NCI-H345 treated with DMSO at 0.1 percent for 48 hours (cell line): ENCODE results near the gene BATF.
"Not testable (repeated sequence)": the region's sequence is repeated elsewhere in the genome, so short reads cannot be mapped to it uniquely, and the experiment has no call there.

Experiments
- DNase-seq: peaks from one replicate; lab custom pipeline; 2025; ENCODE audit not compliant: unreplicated experiment; lab: John Stamatoyannopoulos, UW

Gene BATF

GRCh38 chr14:75522224-75522982 lies at the start of gene BATF:
Gene BATF (plus strand): TSS chr14:75522469. CDS start chr14:75522683, 214 bp downstream.
- DNase-seq: no peak

DNA sequence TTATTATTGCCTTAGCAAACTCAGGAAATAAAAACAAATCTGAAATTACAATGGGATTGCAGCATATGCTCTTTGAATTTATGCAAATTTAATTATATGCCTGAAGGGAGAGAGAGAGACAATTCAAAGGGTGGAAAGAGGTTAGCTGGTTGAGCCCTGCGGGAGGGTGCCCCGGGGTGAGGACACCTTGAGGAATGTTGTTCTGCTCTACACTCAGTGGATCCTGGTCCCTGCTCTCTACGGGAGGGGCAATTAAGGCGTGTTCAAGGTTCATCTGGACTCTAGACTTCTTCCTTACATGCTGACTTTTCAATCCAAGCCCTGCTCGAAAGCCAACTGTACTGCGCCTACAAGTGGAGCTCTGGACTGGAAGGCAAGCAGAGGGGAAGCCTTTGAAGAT lies 48.1 kb upstream of the BATF start:
- DNase-seq: not testable (repeated sequence)

DNA sequence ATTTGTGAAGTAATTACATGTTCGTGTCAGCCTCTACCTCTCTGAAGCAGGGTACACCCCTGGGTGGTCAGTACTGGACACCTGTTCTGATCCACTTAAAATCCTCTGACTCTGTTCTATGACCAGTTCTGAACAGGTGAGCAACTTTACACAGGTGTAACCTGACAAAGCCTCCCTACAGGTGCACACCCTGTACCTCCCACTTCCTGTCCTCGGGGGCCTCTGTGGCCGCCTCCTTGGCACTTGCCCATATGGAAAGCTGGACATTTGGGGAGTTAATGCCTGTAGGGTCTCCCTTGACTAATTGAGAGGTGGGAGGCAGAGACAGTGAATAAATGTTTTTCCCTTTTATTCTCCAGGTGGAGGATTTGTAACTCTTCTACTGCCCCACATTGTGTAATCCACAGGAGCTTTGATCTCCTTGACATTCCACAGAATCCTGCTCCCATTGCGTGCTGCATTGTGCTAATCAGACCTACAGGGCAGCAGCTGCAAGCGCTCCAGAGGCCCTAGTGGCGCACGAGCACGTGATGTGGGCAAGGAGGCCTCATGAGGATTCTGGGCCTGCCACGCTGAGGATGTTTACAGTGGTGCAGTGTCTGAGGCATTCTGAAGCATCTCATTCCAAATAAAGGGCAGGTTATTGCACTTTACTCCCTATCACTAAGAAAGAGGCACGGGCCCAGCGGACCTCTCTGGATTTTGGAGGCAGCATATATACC lies 45.8 kb upstream of the BATF start:
- DNase-seq: peak; percentile 82

DNA sequence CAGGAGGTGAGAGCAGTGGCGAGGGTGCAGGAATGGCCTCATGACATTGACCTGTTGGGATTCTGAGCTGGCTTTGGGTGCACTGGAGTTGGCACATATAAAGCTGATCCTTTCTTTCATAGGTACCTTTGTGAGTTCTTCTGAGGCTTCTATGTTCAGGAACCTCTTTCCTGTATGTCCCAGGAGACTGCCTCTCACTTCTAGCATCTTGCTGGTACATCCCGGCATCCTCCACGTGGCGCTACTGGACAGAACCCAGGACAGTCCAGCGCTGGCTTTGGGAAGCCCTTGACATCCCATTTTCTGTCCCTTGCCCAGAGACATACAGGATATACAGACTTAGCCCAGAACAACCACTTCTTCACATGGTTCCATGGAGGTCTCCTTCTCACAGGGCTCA lies 44.4 kb upstream of the BATF start:
- DNase-seq: no peak

DNA sequence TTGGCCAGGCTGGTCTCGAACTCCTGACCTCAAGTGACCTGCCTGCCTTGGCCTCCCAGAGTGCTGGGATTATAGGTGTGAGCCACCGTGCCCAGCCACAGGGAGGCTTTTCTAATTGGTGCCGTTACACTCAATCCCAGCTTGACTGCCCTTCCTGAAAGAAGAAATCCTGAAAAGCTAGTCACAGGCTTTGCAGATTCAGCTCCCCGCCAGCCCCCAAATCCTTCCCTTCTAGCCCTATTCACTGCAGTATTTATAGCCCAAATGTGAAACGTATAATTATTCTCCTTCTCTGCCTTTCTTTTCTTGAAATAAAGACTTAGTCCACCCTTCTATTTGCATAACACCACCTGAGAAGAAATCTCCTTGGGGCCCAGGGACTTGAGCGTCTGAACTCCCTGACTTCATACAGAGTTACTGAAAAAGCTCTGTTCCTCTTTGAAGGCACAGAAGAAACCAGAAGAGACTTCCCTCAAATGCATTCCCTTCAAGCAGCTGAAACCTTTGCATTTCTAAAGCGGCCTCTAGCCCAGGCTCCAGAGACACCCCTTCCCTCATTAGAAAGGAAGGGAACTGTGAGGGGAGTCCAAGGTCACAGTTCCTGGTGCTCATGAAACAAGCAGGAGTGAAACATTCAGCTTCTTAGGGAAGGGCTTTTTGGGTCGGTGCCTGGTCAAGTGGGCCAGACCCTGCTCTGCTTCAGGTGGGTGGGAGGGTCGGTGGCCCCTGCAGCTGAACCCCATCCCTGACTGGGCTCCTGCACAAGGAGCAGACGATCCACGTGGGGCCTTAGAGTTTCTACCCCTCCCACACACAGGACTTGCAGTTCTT lies 42.3 kb upstream of the BATF start:
- DNase-seq: no peak

GRCh38 chr14:75482366-75482765 lies 39.9 kb upstream of the BATF start:
- DNase-seq: no peak

GRCh38 chr14:75484711-75485429 lies 37.4 kb upstream of the BATF start:
- DNase-seq: no peak

DNA sequence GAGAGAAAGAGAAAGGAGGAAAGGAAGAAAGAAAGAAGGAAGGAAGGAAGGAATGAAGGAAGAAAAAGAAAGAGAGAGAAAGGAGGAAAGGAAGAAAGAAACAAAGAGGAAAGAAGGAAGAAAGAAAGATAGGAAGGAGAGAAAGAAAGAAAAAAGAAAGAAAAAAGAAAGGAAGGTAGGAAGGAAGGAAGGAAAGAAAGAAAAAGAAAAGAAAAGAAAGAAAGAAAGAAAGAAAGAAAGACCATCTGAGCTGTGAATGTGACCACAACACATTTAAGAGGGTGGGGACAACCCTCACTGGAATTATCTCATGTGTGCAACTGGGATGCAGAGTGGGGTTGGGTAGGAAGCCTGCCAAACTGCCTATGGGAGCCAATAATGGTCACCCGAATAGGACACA lies 36.0 kb upstream of the BATF start:
- DNase-seq: no peak

- no peak for DNase-seq
Observed at GRCh38 chr14:75487155-75487671, 35.1 kb upstream of the BATF start.

GRCh38 chr14:75489480-75489837 lies 32.8 kb upstream of the BATF start:
- peak; percentile 9 for DNase-seq

DNA sequence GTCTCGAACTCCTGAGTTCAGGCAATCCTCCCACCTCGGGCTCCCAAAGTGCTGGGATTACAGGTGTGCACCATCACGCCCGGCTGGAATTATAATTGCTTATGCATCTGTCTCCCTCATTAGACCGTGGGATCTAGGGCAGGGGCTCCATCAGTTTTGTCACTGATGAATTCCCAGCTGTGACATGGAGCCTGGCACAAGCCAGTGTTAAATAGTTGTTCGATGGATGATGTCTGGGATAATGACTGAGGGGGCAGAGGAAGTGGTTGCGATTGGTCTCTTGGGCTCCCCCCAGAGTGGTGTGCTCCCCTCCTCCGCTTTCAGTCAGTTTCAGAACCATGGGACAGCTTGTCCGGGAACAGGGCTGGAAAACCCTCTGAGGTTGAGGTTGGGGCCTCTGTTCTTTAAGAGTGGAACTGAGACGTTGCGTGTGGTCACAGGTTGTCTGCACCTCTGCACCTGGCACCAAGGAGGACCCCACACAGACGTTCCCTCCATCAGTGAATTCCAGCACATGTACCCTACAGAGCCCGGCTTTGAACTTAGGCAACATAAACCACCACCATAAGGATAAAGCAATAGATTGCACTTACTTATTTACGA lies 30.8 kb upstream of the BATF start:
- no peak for DNase-seq

DNA sequence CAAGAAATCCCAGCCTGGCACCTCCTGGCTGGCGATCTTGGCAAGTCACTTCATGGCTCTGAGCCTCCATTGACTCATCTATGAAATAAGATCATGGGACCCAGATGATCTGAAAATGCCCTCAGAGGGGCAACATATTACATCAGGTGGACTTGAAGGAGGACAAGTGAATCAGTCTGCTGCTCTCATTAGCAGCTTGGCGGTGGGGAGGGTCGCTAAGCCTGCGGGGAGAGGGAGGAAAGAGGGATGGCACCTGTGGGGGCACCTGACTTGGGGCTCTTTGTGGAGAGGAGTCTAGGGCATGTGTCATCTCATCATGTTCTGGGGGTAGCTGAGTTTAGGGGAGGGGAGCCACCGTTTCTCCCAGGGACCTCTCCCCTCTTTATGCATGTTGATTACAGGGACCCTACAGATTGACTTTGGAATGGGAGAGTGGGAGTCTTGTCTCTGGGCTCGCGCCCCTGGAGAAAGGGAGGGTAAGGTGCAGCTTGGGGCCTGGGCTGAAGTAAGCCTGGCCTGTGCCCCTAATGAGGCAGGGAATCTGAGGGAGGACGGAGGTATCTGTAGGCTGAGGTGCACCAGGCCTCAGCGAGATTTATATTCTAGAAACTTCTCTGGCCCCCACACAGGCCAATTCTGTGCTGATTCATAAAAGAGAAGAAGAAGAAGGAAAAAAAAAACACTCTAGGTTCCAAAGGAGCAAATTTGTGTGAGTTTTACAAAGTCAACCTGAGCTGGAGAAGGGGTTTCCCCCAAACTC lies 29.3 kb upstream of the BATF start:
- no peak for DNase-seq

DNA sequence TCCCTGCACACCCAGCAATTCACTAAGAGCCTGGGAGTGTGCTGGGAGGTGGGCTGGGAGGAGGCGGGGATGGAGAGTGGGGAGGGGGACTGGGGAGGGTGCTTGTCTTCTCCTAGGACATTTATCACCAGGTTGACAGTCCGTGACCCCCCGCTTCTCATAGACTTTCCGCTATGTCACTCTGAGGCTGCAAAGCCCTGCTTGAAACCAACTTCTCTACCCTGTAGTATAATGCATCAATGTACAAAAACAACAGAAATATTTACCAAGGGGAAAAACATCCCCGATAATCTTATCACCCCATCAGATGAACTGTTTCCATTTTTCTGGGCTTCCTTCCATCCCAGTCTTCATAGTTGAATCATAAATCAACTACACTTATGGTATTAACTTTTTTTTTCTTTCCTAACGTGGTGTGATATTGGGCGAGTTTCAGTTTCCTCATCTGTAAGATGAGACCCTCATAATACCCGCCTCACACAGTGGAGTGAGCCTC lies 28.6 kb upstream of the BATF start:
- no peak for DNase-seq

DNA sequence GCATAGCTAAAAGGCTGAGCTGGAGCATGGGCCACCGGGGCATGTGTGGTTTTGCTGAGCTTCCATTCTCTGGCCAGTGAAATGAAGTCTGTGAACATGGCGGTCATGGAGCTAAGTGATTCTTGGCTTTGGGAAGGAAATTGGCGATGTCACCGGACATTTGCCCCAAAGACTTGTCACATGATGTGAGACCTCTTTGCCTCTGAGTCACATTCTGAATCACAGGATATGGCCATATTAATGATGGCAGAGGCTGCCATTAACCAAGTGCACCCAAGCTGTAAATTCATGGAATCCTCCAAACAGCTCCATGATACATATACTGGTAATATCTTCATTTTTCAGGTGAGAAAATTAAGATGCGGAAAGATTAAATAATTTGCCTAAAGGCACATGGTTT lies 27.4 kb upstream of the BATF start:
- no peak for DNase-seq

DNA sequence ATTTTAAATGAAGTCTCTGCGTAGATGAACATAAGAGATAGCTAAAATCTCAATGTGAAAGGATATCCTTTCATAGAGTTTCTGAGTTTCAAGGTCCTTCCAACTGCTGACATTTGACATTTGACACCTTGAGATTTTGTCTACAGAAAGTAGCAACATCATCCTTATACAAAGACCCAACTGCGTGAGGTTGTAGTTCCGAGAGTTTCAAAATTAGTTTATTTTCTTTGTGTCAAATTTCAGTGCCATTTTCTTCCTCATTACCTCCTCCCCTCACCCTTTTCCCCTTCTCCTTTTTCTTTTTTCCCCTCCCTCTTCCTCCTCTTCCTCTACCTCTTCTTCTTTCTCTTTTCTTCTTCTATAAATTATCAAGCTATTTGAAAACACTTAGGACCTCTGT lies 26.9 kb upstream of the BATF start:
- DNase-seq: no peak

GRCh38 chr14:75495882-75496281 lies 26.4 kb upstream of the BATF start:
- DNase-seq: no peak

GRCh38 chr14:75496755-75497154 lies 25.5 kb upstream of the BATF start:
- DNase-seq: no peak

- no peak for DNase-seq
Observed at GRCh38 chr14:75497191-75497590, 25.1 kb upstream of the BATF start.

DNA sequence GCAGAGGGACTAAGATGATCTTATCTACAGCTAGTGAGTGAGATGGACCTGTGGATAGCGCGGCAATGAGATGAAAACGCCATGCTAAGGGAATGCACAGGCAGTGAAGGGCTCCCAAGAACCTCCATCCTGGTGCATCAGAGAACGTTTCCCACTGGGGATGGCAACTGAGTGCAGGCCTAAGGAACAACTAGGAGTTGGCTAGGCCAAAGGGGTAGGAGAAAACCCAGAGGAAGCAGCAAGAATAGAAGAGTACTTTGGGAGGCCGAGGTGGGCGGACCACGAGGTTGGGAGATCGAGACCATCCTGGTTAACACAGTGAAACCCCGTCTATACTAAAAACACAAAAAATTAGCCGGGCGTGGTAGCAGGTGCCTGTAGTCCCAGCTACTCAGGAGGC lies 24.6 kb upstream of the BATF start:
- no peak for DNase-seq
